HG03442 (cell line): ENCODE results near the gene GPR143.

Experiments
- ATAC-seq: cut with Tn5 transposase; IDR thresholded peaks from one replicate; pipeline ENCODE4 v1.9.1; 2021; ENCODE audit warnings: mild to moderate bottlenecking, moderate library complexity; ENCODE audit not compliant: unreplicated experiment

GPR143 gene

GRCh38 chrX:9677098-9677739, 88.4 kb downstream of the GPR143 start:
- ATAC-seq = peak; percentile 98

GRCh38 chrX:9676738-9677097, 88.9 kb downstream of the GPR143 start:
- no peak for ATAC-seq

GRCh38 chrX:9676306-9676705, 89.3 kb downstream of the GPR143 start:
- no peak for ATAC-seq
